B cell (primary cell): ENCODE measurements around the gene VSIG2. TPM values are rescaled to one million over a fixed set of nuclear protein-coding genes. Genes with fewer than 3 reads are reported as not detected.

ENCODE experiments used
- ATAC-seq: fragments of 200-7000 bp; cut with Tn5 transposase; one replicate; pipeline ENCODE4 v1.10.0; 2021; ENCODE audit warnings: low read depth, mild to moderate bottlenecking, moderate number of reproducible peaks, moderate library complexity
- CTCF ChIA-PET: fragments of 350-600 bp; sonication (Branson Sonifier 250); formaldehyde crosslinking; loops from one replicate; lab custom pipeline; 2021; ENCODE audit warnings: antibody characterized with exemption, inconsistent platforms; lab: Charles Lee
- POLR2A ChIA-PET: fragments of 350-600 bp; sonication (Branson Sonifier 250); formaldehyde crosslinking; loops from one replicate; lab custom pipeline; 2021; ENCODE audit warnings: antibody characterized with exemption; lab: Charles Lee
- DNase-seq: peaks from one replicate; pipeline ENCODE4 v3.0.0; 2013
- H2AFZ ChIP-seq: 2 replicates; pipeline ENCODE4 v1.6.1; 2012; ENCODE audit warnings: mild to moderate bottlenecking, low read depth, low read length; ENCODE audit not compliant: insufficient read depth, poor library complexity, severe bottlenecking
- H3K27ac ChIP-seq, 2 donors: 1 replicate in 1 of 2; 2 replicates in 1 of 2; pipeline ENCODE4 v1.5.1; 2012 to 2013; ENCODE audit warnings: low read length in 2 of 2, mild to moderate bottlenecking in 2 of 2, moderate library complexity in 1 of 2
- H3K27me3 ChIP-seq, 4 experiments: fragments of 200-600 bp in 1 of 4; sonication (generic) in 1 of 4; replicated peaks in 1 of 4; 1 replicate in 2 of 4; 2 replicates in 2 of 4; pipeline versions ENCODE4 v1.6.1 to v1.7.0; 2013 to 2016; ENCODE audit warnings: low read length in 3 of 4, mild to moderate bottlenecking in 2 of 4, mixed read lengths in 1 of 4, moderate library complexity in 1 of 4; ENCODE audit not compliant: insufficient read depth in 4 of 4, control insufficient read depth in 3 of 4; ENCODE audit errors: control extremely low read depth in 1 of 4
- H3K36me3 ChIP-seq, 2 experiments: replicated peaks in 1 of 2; 1 replicate in 1 of 2; 2 replicates in 1 of 2; pipeline versions ENCODE4 v1.6.1 to v1.7.1; 2013; ENCODE audit warnings: low read length in 1 of 2; ENCODE audit not compliant: insufficient read depth in 2 of 2, control insufficient read depth in 1 of 2; ENCODE audit errors: control extremely low read depth in 1 of 2, extremely low read depth in 1 of 2
- H3K4me1 ChIP-seq, 2 donors: fragments of 200-600 bp in 1 of 2; sonication (generic) in 1 of 2; 1 replicate in 1 of 2; 2 replicates in 1 of 2; pipeline versions ENCODE4 v1.5.1 to v1.6.1; 2013 to 2017; ENCODE audit warnings: low read length in 2 of 2; ENCODE audit not compliant: control insufficient read depth in 2 of 2, insufficient read depth in 2 of 2
- H3K4me2 ChIP-seq: replicated peaks from 2 replicates; pipeline ENCODE3; 2012; ENCODE audit warnings: mild to moderate bottlenecking, low read depth, low read length; ENCODE audit not compliant: poor library complexity, severe bottlenecking
- H3K4me3 ChIP-seq, 5 experiments: fragments of 200-600 bp in 1 of 5; sonication (generic) in 1 of 5; 1 replicate in 3 of 5; 2 replicates in 2 of 5; pipeline versions ENCODE4 v1.5.1 to v1.7.0; 2011 to 2016; ENCODE audit warnings: low read length in 4 of 5, mild to moderate bottlenecking in 4 of 5, low read depth in 2 of 5, control low read depth in 1 of 5, moderate library complexity in 1 of 5; ENCODE audit not compliant: insufficient read depth in 1 of 5; ENCODE audit errors: control extremely low read depth in 1 of 5, extremely low read depth in 1 of 5
- H3K79me2 ChIP-seq: fragments of 200-600 bp; sonication (generic); one replicate; pipeline ENCODE4 v1.6.0; 2016; ENCODE audit warnings: low read length; ENCODE audit not compliant: control insufficient read depth, insufficient read depth
- H3K9ac ChIP-seq: fragments of 200-600 bp; sonication (generic); 2 replicates; pipeline ENCODE4 v1.6.1; 2017; ENCODE audit warnings: mild to moderate bottlenecking, low read length, moderate library complexity
- H3K9me3 ChIP-seq, 3 donors: one replicate each; pipeline versions ENCODE4 v1.6.1 to v1.7.1; 2013; ENCODE audit warnings: low read length in 2 of 3; ENCODE audit not compliant: control insufficient read depth in 2 of 3, insufficient read depth in 1 of 3; ENCODE audit errors: control extremely low read depth in 1 of 3
- H4K20me1 ChIP-seq: 2 replicates; pipeline ENCODE4 v1.6.0; 2012; ENCODE audit warnings: mild to moderate bottlenecking, low read length; ENCODE audit not compliant: insufficient read depth, control insufficient read depth, poor library complexity, severe bottlenecking
- H3K27ac Mint-ChIP-seq: one replicate; pipeline ENCODE4 v1.8.0; 2021; ENCODE audit warnings: mixed read lengths
- H3K27me3 Mint-ChIP-seq: one replicate; pipeline ENCODE4 v1.8.0; 2021; ENCODE audit warnings: mixed read lengths
- H3K4me1 Mint-ChIP-seq: one replicate; pipeline ENCODE4 v1.8.0; 2021; ENCODE audit warnings: mixed read lengths
- H3K4me3 Mint-ChIP-seq: one replicate; pipeline ENCODE4 v1.8.0; 2021; ENCODE audit warnings: mixed read lengths
- H3K9me3 Mint-ChIP-seq: one replicate; pipeline ENCODE4 v1.8.0; 2022; ENCODE audit warnings: mixed read lengths; ENCODE audit not compliant: insufficient read depth
- EZH2 ChIP-seq: IDR thresholded peaks from 2 replicates; pipeline ENCODE4 v1.6.1; 2012; ENCODE audit warnings: borderline replicate concordance, low read depth, mild to moderate bottlenecking, moderate library complexity, low read length; ENCODE audit not compliant: insufficient read depth, poor library complexity, severe bottlenecking
- WGBS: methylation state at CpG from one replicate; pipeline ENCODE4 v1.1.5; 2013; ENCODE audit warnings: missing lambda C conversion rate; ENCODE audit not compliant: insufficient coverage; 5-methylcytosine and 5-hydroxymethylcytosine counted together
- intact Hi-C: fragments of 100-400 bp; cut with micrococcal nuclease; formaldehyde crosslinking; loops from one replicate; pipeline ENCODE4 v1.10.0; 2022
- polyA plus RNA-seq: library from polyadenylated mRNA; depleted of rRNA; stranded (reverse); fragments of >200 nt; gene quantifications from 2 replicates; pipeline ENCODE4 v1.2.3, GENCODE V29; 2012
- total RNA-seq, 2 donors: library from RNA; stranded (reverse); fragments of 120-200 nt in 1 of 2; gene quantifications; 1 replicate in 1 of 2; 2 replicates in 1 of 2; pipeline versions ENCODE4 v1.2.3 to v1.2.4, GENCODE V29; 2013 to 2022
- TF ChIP-seq, protein P1 (sequence below): fragments of 200-600 bp; IDR thresholded peaks from one replicate; pipeline ENCODE4 v1.8.0; 2022; ENCODE audit warnings: antibody characterized with exemption, mild to moderate bottlenecking

The VSIG2 gene
- total and polyA plus RNA-seq, 2 donors (not counting 1 experiment from before 2014, with no cell fraction given), result not detected

DNA sequence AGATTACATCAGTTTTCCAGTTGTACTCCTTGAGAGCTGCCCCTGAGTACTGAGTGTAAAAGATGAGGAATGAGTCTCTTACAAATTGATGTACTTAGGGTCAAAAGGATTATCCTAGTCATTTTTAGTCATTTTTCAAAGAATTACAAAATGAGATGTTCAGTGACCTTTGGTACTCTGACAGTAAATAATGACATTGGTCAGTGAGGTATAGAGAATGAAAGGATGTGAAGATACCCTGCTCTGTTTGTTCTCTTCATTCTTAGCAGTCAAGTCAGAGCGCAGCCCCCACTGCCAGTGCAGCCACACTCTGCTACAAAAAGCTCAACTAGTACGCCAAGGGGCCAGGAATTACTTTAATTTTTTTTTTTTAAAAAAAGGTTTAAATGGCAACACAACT, 14.1 kb upstream of the VSIG2 start:
- Histone ChIP-seq H3K36me3 (peaks cover 2 to 23% of the 10 kb centered on the region in 2 experiments), H3K4me1 (peaks cover 12 to 27% of the 10 kb centered on the region in 2 donors), H3K27ac (no peak overlapping the region), H3K9ac (no peak overlapping the region), H3K4me3 (no peak overlapping the region), H3K4me2 (no peak overlapping the region), H3K79me2 (peaks cover 7% of the 10 kb centered on the region), H3K27me3 (peaks cover 0 to 5% (median 2%) of the 10 kb centered on the region in 4 experiments), H2AFZ (no peak overlapping the region), H3K9me3 (no peaks in the 10 kb centered on the region), H4K20me1 (peaks cover 3% of the 10 kb centered on the region)
- Mint-ChIP-seq H3K27ac (no peak overlapping the region), H3K9me3 (no peaks in the 10 kb centered on the region), H3K4me3 (no peak overlapping the region), H3K27me3 (no peaks in the 10 kb centered on the region), H3K4me1 (peaks cover 19% of the 10 kb centered on the region)
- CTCF ChIA-PET, result interaction anchor here (0.6 to 11.1 kb wide), 10 partner anchors 11 to 365 kb away, joined by 3 to 202 read pairs (median 4); partner anchors contain the start of genes MSANTD2, SIAE, SPA17 and VSIG2
- POLR2A ChIA-PET, result interaction anchor here (0.6 kb wide), 1 partner anchor 72 kb away, joined by 4 read pairs; no protein-coding TSS in a partner anchor
- TF ChIP-seq, protein P1, sequence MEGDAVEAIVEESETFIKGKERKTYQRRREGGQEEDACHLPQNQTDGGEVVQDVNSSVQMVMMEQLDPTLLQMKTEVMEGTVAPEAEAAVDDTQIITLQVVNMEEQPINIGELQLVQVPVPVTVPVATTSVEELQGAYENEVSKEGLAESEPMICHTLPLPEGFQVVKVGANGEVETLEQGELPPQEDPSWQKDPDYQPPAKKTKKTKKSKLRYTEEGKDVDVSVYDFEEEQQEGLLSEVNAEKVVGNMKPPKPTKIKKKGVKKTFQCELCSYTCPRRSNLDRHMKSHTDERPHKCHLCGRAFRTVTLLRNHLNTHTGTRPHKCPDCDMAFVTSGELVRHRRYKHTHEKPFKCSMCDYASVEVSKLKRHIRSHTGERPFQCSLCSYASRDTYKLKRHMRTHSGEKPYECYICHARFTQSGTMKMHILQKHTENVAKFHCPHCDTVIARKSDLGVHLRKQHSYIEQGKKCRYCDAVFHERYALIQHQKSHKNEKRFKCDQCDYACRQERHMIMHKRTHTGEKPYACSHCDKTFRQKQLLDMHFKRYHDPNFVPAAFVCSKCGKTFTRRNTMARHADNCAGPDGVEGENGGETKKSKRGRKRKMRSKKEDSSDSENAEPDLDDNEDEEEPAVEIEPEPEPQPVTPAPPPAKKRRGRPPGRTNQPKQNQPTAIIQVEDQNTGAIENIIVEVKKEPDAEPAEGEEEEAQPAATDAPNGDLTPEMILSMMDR, result no peak
- TF ChIP-seq EZH2, result no peak
- intact Hi-C loops, result no loop called here
- WGBS, result no CpG with 5 or more reads among the region's 2 CpGs
- no peak for ATAC-seq
- DNase-seq, result no peak
